GM12874 (cell line): ENCODE data around the gene B4GALT1.

Source experiments
- TF ChIP-seq, protein P1 (sequence below): IDR thresholded peaks from 2 replicates; pipeline ENCODE4 v1.5.1; 2011; ENCODE audit warnings: low read depth, mild to moderate bottlenecking, control low read depth, low read length, moderate library complexity; ENCODE audit not compliant: insufficient read depth

Gene B4GALT1

DNA sequence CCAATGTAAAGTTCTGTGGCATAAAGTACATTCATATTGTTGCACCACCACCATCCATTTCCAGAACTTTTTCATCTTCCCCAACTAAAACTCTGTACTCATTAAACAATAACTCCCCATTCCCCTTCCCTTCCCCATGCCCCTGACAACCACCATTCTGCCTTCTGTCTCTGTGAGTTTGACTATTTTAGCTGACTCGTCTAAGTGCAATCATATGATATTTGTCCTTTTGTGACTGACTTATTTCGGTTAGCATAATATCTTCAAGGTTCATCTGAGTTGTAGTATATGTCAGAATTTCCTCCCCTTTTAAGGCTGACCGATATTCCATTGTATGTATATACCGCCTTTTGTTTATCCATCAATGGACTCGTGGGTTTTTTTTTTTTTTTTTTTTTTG, 61.6 kb downstream of the B4GALT1 start:
- TF ChIP-seq, protein P1, sequence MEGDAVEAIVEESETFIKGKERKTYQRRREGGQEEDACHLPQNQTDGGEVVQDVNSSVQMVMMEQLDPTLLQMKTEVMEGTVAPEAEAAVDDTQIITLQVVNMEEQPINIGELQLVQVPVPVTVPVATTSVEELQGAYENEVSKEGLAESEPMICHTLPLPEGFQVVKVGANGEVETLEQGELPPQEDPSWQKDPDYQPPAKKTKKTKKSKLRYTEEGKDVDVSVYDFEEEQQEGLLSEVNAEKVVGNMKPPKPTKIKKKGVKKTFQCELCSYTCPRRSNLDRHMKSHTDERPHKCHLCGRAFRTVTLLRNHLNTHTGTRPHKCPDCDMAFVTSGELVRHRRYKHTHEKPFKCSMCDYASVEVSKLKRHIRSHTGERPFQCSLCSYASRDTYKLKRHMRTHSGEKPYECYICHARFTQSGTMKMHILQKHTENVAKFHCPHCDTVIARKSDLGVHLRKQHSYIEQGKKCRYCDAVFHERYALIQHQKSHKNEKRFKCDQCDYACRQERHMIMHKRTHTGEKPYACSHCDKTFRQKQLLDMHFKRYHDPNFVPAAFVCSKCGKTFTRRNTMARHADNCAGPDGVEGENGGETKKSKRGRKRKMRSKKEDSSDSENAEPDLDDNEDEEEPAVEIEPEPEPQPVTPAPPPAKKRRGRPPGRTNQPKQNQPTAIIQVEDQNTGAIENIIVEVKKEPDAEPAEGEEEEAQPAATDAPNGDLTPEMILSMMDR, result no peak

GRCh38 chr9:33104401-33104800, 62.7 kb downstream of the B4GALT1 start:
- TF ChIP-seq, protein P1, result no peak

GRCh38 chr9:33103501-33104281, 63.4 kb downstream of the B4GALT1 start:
- TF ChIP-seq, protein P1, result no peak

DNA sequence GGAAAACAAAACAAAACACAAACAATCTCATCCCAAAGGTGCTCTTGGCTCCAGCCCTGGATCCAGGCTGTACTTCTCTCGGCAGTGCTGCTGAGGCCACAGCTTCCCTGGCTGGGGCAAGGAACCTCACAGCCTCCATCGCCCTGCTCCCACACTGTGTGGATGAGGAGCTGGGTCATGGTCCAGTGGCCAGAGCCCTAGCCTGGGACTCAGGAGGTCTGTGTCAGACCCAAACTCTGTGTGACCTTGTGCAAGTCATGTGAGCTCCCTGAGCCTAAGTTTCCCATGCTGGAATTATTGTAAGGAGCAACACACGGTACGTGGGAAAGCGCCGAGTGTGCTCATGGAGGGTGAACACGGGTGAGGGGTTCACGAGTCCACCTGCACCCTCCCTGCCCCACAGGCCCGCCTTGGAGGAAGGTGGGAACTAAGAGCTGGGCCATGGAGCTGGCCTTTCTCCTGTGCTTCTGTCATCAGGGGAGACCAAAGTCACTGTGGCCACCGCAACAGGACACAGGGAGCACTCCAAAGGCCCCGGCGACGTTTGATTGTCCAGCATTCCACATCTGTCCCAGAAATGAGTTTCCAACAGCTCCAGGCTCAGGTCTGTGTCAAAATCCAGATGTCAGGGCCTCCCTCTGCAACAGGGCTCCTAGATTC, 64.5 kb downstream of the B4GALT1 start:
- TF ChIP-seq, protein P1, result no peak

DNA sequence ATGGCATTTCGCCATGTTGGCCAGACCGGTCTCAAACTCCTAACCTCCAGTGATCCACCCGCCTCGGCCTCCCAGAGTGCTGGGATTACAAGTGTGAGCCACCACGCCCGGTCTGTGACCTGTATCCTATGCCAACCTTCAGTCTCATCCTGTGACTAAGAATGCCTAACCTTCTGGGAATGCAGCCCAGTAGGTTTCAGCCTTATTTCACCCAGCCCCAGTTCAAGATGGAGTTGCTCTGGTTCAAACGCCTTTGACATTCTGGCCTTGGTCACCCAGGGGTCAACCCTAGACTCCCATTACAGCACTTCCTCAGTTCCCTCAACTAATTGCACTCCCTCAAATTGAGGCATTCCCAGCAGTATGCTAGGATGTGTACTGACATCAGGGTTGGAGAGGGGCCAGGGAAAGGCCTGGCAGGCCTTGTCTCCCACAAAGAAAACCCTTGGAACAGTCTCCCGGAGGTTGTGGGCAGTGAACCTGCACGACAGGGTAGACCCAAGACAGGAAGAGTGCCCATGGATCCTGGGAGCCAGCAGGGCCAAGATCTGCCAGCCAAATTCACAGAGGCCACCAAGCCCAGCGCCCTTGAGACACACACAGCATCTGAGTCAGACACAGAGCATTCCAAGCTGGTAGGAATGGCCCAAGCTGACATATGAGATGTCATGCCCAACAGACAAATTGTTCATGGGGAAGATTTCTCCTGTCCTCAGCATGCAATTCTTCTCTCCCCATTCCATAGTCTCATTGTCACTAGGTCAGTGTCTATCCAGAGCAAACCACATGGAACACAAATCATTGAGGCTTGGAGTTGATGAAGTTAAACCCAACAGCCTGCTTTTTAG, 65.8 kb downstream of the B4GALT1 start:
- TF ChIP-seq, protein P1, result no peak

GRCh38 chr9:33099754-33100153, 67.4 kb downstream of the B4GALT1 start:
- TF ChIP-seq, protein P1, result no peak

DNA sequence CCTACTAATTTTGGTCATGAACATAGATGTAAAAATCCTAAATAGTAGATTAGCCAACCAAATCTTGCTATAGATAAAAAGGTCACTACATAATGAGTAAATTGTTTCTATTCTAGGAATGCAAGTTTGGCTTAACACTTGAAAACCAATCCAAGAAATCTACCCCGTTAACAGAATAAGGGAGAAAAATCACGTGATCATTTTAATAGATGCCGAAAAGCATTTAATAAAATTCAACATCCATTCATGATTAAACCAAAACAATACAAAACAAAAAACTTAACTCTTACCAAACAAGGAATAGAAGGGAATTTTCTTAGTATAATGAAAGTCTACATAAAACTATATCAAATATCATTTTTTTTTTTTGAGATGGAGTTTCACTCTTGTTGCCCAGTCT, 69.9 kb downstream of the B4GALT1 start:
- TF ChIP-seq, protein P1, result no peak
